Measurements from ENCODE around the gene CSMD2.
"Not testable (repeated sequence)": the region's sequence is repeated elsewhere in the genome, so short reads cannot be mapped to it uniquely, and the experiment has no call there.

CSMD2 gene

GRCh38 chr1:34188985-34189384 is 24.0 kb upstream of the CSMD2 start:
- Histone ChIP-seq H3K27ac (ENCODE audit: low read depth, low read length) (no peak overlapping the region), H2AK5ac (ENCODE audit: low read length) (peak overlapping the region; percentile 27), H2BK15ac (replicated peaks; ENCODE audit: low read depth) (no peak overlapping the region), H3K18ac (ENCODE audit: low read length) (no peak overlapping the region), H3K4me2 (ENCODE audit: low read length) (no peak overlapping the region), H4K5ac (ENCODE audit: low read length) (no peak overlapping the region), H3K27me3 (ENCODE audit: insufficient read depth, low read length, poor library complexity) (no peaks in the 10 kb centered on the region), H4K8ac (ENCODE audit: low read depth, low read length) (no peak overlapping the region), H3K79me1 (ENCODE audit: low read length) (no peaks in the 10 kb centered on the region), H3K4me3 (ENCODE audit: low read length) (no peak overlapping the region), H3K56ac (ENCODE audit: low read length) (no peak overlapping the region), H3K4ac (ENCODE audit: low read depth, low read length) (no peak overlapping the region), H3K9ac (ENCODE audit: low read length) (no peak overlapping the region), H3K79me2 (ENCODE audit: control insufficient read depth, insufficient read depth, low read length) (no peaks in the 10 kb centered on the region), H3K4me1 (ENCODE audit: control insufficient read depth, low read depth, low read length) (peaks cover 6% of the 10 kb centered on the region), H2BK5ac (ENCODE audit: low read length) (no peak overlapping the region), H3K23ac (ENCODE audit: low read length) (peak overlapping the region; percentile 30), H3K36me3 (ENCODE audit: control insufficient read depth, insufficient read depth, low read length) (no peaks in the 10 kb centered on the region), H2BK120ac (ENCODE audit: low read depth, low read length) (no peak overlapping the region)
- WGBS (ENCODE audit: extremely low coverage, insufficient coverage, low lambda C conversion rate): no CpG with 5 or more reads among the region's 4 CpGs
- no peak for DNase-seq

GRCh38 chr1:34188418-34188817 is 23.4 kb upstream of the CSMD2 start:
- no peak overlapping the region for H3K27ac ChIP-seq (ENCODE audit: low read depth, low read length)
- H3K4me1 ChIP-seq (ENCODE audit: control insufficient read depth, low read depth, low read length): peaks cover 6% of the 10 kb centered on the region
- H2BK15ac ChIP-seq (replicated peaks; ENCODE audit: low read depth): no peak overlapping the region
- H3K4me3 ChIP-seq (ENCODE audit: low read length): no peak overlapping the region
- no peaks in the 10 kb centered on the region for H3K36me3 ChIP-seq (ENCODE audit: control insufficient read depth, insufficient read depth, low read length)
- H3K79me1 ChIP-seq (ENCODE audit: low read length): no peaks in the 10 kb centered on the region
- peak; percentile 77 for DNase-seq
- no peak overlapping the region for H2BK120ac ChIP-seq (ENCODE audit: low read depth, low read length)
- no peak overlapping the region for H3K4ac ChIP-seq (ENCODE audit: low read depth, low read length)
- H3K56ac ChIP-seq (ENCODE audit: low read length): no peak overlapping the region
- no peak overlapping the region for H3K4me2 ChIP-seq (ENCODE audit: low read length)
- H2BK5ac ChIP-seq (ENCODE audit: low read length): no peak overlapping the region
- H3K79me2 ChIP-seq (ENCODE audit: control insufficient read depth, insufficient read depth, low read length): no peaks in the 10 kb centered on the region
- H3K27me3 ChIP-seq (ENCODE audit: insufficient read depth, low read length, poor library complexity): no peaks in the 10 kb centered on the region
- H3K18ac ChIP-seq (ENCODE audit: low read length): no peak overlapping the region
- H4K5ac ChIP-seq (ENCODE audit: low read length): no peak overlapping the region
- H4K8ac ChIP-seq (ENCODE audit: low read depth, low read length): no peak overlapping the region
- H3K23ac ChIP-seq (ENCODE audit: low read length): no peak overlapping the region
- H2AK5ac ChIP-seq (ENCODE audit: low read length): no peak overlapping the region
- H3K9ac ChIP-seq (ENCODE audit: low read length): no peak overlapping the region
- no CpG with 5 or more reads among the region's 8 CpGs for WGBS (ENCODE audit: extremely low coverage, insufficient coverage, low lambda C conversion rate)

- Histone ChIP-seq H3K4ac (ENCODE audit: low read depth, low read length) (no peak overlapping the region), H3K27me3 (ENCODE audit: insufficient read depth, low read length, poor library complexity) (no peaks in the 10 kb centered on the region), H3K36me3 (ENCODE audit: control insufficient read depth, insufficient read depth, low read length) (no peaks in the 10 kb centered on the region), H3K18ac (ENCODE audit: low read length) (no peak overlapping the region), H2BK15ac (replicated peaks; ENCODE audit: low read depth) (no peak overlapping the region), H4K5ac (ENCODE audit: low read length) (no peak overlapping the region), H2BK120ac (ENCODE audit: low read depth, low read length) (no peak overlapping the region), H3K56ac (ENCODE audit: low read length) (no peak overlapping the region), H3K4me2 (ENCODE audit: low read length) (no peak overlapping the region), H3K23ac (ENCODE audit: low read length) (no peak overlapping the region), H3K79me2 (ENCODE audit: control insufficient read depth, insufficient read depth, low read length) (no peaks in the 10 kb centered on the region), H3K9ac (ENCODE audit: low read length) (no peak overlapping the region), H2AK5ac (ENCODE audit: low read length) (no peak overlapping the region), H3K4me3 (ENCODE audit: low read length) (no peak overlapping the region), H3K4me1 (ENCODE audit: control insufficient read depth, low read depth, low read length) (peaks cover 4% of the 10 kb centered on the region), H2BK5ac (ENCODE audit: low read length) (no peak overlapping the region), H3K27ac (ENCODE audit: low read depth, low read length) (no peak overlapping the region), H4K8ac (ENCODE audit: low read depth, low read length) (no peak overlapping the region), H3K79me1 (ENCODE audit: low read length) (no peaks in the 10 kb centered on the region)
- no peak for DNase-seq
- WGBS (ENCODE audit: extremely low coverage, insufficient coverage, low lambda C conversion rate): no CpG with 5 or more reads among the region's 12 CpGs
Measured at GRCh38 chr1:34186741-34187494, 21.9 kb upstream of the CSMD2 start.

- not testable (repeated sequence) for H3K4me2 ChIP-seq (ENCODE audit: low read length); H3K36me3 ChIP-seq (ENCODE audit: control insufficient read depth, insufficient read depth, low read length); H2AK5ac ChIP-seq (ENCODE audit: low read length); H3K27me3 ChIP-seq (ENCODE audit: insufficient read depth, low read length, poor library complexity); H4K8ac ChIP-seq (ENCODE audit: low read depth, low read length); H3K23ac ChIP-seq (ENCODE audit: low read length); H3K27ac ChIP-seq (ENCODE audit: low read depth, low read length); H3K9ac ChIP-seq (ENCODE audit: low read length); H2BK120ac ChIP-seq (ENCODE audit: low read depth, low read length); H3K79me1 ChIP-seq (ENCODE audit: low read length); H3K56ac ChIP-seq (ENCODE audit: low read length); H3K4me1 ChIP-seq (ENCODE audit: control insufficient read depth, low read depth, low read length); H4K5ac ChIP-seq (ENCODE audit: low read length); DNase-seq; H3K4me3 ChIP-seq (ENCODE audit: low read length); H2BK5ac ChIP-seq (ENCODE audit: low read length); H3K79me2 ChIP-seq (ENCODE audit: control insufficient read depth, insufficient read depth, low read length); H3K4ac ChIP-seq (ENCODE audit: low read depth, low read length); H3K18ac ChIP-seq (ENCODE audit: low read length); H2BK15ac ChIP-seq (replicated peaks; ENCODE audit: low read depth)
- no CpG with 5 or more reads among the region's 4 CpGs for WGBS (ENCODE audit: extremely low coverage, insufficient coverage, low lambda C conversion rate)
Measured at GRCh38 chr1:34183381-34183780, 18.4 kb upstream of the CSMD2 start.

- no peak overlapping the region for H2BK120ac ChIP-seq (ENCODE audit: low read depth, low read length)
- H2AK5ac ChIP-seq (ENCODE audit: low read length): no peak overlapping the region
- H3K79me1 ChIP-seq (ENCODE audit: low read length): no peaks in the 10 kb centered on the region
- H3K23ac ChIP-seq (ENCODE audit: low read length): no peak overlapping the region
- no peak overlapping the region for H3K4me2 ChIP-seq (ENCODE audit: low read length)
- H3K4me3 ChIP-seq (ENCODE audit: low read length): no peak overlapping the region
- no peak overlapping the region for H3K18ac ChIP-seq (ENCODE audit: low read length)
- no CpG with 5 or more reads among the region's 2 CpGs for WGBS (ENCODE audit: extremely low coverage, insufficient coverage, low lambda C conversion rate)
- H3K56ac ChIP-seq (ENCODE audit: low read length): no peak overlapping the region
- DNase-seq: no peak
- no peak overlapping the region for H2BK15ac ChIP-seq (replicated peaks; ENCODE audit: low read depth)
- H3K36me3 ChIP-seq (ENCODE audit: control insufficient read depth, insufficient read depth, low read length): no peaks in the 10 kb centered on the region
- H3K27me3 ChIP-seq (ENCODE audit: insufficient read depth, low read length, poor library complexity): no peaks in the 10 kb centered on the region
- H3K9ac ChIP-seq (ENCODE audit: low read length): no peak overlapping the region
- H3K4ac ChIP-seq (ENCODE audit: low read depth, low read length): no peak overlapping the region
- H3K4me1 ChIP-seq (ENCODE audit: control insufficient read depth, low read depth, low read length): no peaks in the 10 kb centered on the region
- H3K27ac ChIP-seq (ENCODE audit: low read depth, low read length): no peak overlapping the region
- no peak overlapping the region for H4K8ac ChIP-seq (ENCODE audit: low read depth, low read length)
- H4K5ac ChIP-seq (ENCODE audit: low read length): no peak overlapping the region
- no peaks in the 10 kb centered on the region for H3K79me2 ChIP-seq (ENCODE audit: control insufficient read depth, insufficient read depth, low read length)
- H2BK5ac ChIP-seq (ENCODE audit: low read length): no peak overlapping the region
Measured at GRCh38 chr1:34178072-34178471, 13.0 kb upstream of the CSMD2 start.

All from mesendoderm (in vitro differentiated cells).